Measurements from ENCODE around the gene ACTR1B.
"Not testable (repeated sequence)": the region's sequence is repeated elsewhere in the genome, so short reads cannot be mapped to it uniquely, and the experiment has no call there.

The ACTR1B gene

DNA sequence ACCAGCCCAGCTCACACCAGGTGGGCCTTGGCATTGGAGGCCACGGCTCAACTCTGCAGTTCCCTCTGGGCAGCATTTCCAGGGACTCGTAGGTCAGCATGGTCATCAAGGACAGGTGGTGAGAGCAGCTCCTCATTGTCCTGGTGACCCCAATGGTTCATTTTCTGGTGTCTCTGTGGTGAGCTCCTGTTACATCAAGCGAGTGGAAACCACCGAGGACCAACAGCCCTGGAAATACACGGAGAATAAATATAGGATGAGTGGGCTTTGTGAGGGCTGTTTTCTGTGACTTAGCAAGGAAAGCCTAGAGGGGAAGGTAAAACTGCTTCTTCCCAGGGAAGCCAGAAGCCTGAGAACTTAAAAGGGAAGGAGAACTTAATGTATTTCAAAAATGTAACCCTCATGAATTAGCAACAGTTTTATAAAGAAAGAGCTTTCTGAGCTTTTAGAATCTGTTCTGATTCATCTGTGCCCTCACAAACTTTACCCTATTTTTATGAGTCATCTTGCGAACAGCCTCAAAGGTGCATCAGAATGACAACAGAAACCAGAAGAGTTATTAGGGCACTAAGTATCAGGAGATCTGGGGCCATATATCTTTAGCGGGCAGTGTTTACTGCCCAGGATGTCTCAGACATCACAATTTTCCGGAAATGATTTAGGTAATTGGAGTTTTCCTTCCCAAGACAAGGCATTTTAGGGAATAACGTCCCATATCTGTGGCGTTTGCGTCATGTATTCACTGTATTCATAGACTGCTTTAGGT, 24.4 kb upstream of the ACTR1B start:
- DNase-seq, result no peak

DNA sequence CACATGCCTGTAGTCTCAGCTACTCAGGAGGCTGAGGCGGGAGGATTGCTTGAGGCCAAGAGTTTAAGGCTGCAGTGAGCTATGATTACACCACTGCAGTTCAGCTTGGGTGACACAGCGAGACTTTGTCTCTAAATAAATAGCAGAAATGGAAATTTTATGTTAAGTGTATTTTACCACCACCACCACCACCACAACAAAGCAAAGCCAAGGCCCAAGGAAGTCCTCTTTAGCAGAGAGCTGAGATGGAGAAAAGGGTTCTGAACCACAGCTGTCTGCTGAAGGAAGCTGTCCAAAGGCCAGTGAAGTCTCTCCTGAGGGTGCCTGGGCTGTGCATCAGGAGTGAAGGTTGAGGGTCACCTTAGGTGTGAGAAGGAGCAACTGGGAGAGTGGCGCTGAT, 23.4 kb upstream of the ACTR1B start:
- DNase-seq, result not testable (repeated sequence)

DNA sequence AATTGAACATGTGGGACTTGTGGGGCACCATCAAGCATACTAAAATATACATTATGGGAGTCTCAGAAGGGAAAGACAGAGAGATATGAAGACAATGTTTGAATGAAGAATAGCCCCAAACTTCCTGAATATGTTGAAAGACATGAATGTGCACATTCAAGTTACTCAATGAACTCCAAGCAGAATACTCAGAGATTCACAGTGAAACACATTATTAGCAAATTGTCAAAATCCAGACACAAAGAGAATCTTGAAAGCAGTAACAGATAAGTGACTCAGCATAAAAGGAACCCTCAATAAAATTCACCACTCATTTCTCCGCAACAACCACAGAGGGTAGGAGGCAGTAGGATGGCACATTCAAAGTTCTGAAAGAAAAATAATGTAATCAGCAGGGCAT, 14.5 kb upstream of the ACTR1B start:
- peak; percentile 64 for DNase-seq

DNA sequence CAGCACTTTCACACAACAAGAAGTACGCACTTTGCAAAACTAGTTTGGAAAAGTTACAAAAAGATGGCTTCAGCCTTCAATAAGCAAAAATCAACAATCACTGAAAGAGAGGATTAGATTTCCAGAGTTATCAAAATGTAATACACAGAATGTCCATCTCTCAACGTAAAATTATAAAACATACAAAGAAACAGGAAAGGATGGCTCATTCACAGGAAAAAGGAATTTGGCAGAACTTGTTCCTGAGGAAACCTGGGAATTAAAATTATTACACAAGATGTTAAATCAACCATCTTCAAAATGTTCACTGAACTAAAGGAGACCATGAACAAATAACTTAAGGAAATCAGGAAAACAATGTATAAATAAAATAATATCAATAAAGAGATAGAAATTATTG, 13.6 kb upstream of the ACTR1B start:
- no peak for DNase-seq

DNA sequence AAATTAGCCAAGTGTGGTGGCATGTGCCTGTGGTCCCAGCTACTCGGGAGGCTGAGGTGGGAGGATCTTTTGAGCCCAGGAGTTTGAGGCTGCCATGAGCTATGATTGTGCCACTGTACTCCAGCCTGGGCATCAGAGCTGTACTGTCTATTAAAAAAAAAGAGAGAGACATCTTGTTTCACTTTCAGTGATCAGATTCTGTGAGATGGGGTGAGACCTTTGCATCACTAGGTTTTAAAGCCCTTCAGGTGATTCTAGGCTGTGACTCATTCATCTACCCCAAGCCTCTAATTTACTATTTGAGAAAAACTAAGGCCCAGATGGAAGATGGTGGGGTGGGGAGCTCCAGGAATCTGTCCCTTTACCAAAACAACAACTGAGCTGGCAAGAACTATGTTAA, 12.8 kb upstream of the ACTR1B start:
- no peak for DNase-seq

DNA sequence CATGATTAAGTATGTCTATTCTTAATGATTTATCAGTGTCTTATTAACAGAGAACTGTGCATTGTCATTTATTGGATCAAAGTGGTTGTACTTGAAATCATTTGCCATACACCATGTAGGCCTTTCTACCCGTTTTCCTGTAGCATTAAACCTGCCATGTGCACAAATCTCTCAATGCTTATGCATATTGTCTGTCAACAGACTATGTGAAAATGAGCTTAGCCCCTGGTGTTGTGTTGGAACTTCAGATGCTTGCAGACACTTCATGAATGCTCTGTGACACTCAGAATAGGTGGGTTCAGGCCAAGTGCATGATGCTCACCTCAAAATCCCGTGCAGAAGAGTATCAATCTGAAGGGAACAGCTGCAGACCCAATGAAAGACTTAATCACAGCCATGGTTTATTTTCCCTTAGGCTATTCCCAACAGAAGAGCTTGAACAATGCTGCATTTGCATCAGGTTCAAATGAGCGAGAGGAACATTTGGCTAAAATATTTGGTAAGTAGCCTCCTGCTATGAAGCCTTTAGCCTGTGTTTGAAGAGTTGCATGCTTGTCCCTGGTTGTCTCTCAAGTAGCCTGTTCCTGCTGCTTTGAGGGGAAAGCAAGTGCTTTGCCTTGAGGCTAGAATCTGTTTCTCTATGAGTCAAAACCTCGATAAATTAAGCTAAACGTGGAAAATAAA, 11.7 kb upstream of the ACTR1B start:
- DNase-seq, result no peak

DNA sequence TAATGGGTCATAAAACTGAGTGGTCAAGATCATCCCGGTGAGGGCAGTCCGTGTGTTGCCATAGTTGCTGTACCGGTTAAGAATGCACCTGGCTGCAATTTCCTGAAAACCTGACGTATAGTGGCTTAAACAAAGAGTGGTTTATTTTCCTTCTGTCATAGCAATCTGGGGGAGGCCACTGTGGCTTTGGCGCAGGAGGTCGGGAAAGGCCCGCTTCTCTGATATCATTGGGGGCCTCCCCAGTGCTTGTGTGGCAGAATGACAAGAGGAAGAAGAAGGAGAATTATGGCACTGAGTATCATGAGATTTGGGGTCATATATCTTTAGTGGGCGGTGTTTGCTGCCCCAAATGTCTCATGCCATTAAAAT, 10.1 kb upstream of the ACTR1B start:
- peak; percentile 30 for DNase-seq

DNA sequence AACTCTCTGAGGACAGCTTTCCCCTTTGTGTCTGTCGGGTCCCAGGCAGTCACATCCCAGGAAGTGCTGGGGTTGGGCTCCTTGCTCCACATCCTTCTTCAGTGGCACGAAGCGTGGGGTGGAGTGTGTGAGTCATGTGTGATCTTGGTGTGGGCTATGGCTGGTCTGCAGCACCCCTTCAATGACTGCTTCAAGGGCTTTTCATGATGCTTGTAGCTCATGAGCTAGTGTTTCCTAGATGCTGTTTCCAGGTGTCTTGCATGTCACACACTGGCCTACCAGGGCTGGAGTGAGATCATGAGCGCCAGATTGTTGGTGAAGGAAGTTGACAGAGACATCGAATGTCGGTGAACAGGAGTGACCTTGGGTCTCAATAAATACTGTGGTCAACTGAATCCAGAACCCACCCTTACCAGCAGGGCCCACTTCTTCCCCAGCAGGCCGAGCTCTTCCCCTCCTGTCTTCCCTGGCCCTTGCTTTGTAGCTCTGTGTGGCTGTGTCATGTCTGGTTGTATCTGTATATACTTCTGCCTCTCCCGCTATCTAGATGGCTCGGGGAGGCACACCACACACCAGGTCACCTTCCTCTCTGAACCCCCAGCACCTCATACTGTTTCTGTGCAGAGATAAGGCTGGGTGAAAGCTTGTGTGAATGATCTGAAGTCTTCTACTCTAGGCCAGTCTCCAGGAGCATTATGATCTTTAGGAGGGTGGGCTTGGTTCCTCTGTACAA, 9.5 kb upstream of the ACTR1B start:
- DNase-seq, result peak; percentile 30

DNA sequence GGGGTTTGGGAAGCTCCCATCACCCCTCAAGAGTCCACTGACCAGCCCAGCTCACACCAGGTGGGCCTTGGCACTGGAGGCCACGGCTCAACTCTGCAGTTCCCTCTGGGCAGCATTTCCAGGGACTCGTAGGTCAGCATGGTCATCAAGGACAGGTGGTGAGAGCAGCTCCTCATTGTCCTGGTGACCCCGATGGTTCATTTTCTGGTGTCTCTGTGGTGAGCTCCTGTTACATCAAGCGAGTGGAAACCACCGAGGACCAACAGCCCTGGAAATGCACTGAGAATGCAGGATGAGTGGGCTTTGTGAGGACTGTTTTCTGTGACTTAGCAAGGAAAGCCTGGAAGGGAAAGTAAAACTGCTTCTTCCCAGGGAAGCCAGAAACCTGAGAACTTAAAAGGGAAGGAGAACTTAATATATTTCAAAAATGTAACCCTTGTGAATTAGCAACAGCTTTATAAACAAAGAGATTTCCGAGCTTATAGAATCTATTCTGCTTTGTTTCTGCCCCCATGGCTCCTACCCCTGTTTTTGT, 8.8 kb upstream of the ACTR1B start:
- not testable (repeated sequence) for DNase-seq

DNA sequence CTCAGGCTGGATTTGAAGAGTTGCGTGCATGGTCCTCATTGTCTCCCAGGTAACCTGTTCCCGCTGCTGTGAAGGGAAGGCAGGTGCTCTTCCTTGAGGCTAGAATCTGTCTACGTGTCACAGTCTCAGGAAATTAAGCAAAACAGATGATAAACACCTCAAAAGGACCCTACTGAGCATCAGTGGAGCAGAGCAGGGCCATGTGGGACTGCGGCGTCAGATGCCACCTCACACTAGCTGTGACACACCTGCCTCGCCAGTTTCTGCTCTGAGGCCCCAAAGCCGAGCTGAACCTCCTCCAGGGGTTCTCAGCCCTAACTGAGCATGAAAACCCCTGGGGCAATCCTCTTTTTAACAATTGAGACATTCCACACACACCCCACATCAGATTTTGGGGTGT, 7.7 kb upstream of the ACTR1B start:
- DNase-seq, result no peak

DNA sequence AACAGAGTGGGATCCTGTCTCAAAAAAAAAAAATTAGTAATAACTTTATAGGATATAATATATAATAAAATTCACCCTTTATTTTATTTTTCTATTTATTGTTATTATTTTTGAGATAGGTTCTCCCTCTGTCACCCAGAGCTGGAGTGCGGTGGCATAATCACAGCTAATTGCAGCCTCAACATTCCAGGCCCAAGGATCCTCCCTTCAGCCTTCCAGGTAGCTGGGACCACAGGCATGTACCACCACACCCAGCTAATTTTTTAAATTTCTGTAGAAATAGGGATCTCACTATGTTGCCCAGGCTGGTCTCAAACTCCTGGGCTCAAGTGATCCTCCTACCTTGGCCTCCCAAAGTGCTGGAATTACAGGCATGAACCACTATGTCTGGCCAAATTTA, 6.6 kb upstream of the ACTR1B start:
- DNase-seq, result no peak

DNA sequence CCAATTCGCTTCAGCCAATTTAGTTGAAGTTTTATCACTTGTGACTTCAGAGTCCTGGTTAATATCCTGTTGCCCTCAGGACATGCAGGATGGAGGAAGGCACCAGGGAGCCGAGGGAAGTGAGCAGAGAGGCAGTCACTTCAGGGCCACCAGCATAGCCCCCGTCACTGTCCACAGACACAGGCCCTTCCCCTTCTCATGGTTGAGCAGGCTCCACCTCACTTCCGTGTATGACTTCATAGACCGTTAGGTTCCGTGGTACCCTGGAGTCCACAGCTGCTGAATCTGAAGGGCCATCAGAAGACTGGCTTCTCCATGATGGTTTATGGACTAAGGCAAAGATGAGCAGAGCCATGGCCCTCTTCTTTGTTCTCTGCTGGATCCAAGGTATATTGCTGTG, 5.6 kb upstream of the ACTR1B start, which contains the start of gene C2orf92:
Gene C2orf92, plus strand, starts transcription at position 266 of the 400 bp plus-strand sequence. Its CDS starts 76 bp downstream, at position 342.
- no peak for DNase-seq

DNA sequence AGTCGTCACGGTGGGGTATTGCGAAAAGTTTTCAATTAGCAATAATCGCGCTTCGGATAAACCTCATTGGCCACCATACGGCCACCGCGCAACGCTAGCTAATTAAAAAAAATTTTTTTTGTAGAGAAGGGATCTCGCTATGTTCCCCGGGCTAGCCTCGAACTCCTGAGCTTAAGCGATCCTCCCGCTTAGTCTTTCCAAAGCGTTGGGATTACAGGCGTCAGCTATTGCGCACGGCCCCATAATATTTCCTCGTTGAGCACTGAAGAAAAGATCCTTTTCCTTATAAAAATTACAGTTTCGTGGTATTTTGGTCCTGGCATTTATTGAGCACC, 759 bp upstream of the ACTR1B start:
- DNase-seq, result peak; percentile 89

DNA sequence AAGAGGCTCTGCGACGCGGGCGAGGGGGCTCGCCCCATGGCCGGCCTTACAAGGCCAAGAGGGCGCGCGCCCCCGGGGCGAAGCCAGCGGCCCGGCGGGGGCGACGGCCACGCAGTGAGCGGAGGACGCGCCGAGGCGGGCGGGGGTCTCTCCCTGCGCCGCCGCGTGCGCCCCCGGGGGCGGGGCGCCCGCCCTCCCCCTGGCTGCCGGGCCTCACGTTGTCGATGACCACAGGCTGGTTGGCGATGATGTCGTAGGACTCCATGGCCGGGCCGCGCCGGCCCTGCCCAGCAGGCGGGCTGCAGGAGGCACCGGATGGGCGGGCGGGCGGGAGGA, 250 bp downstream of the ACTR1B start:
- DNase-seq, result no peak

DNA sequence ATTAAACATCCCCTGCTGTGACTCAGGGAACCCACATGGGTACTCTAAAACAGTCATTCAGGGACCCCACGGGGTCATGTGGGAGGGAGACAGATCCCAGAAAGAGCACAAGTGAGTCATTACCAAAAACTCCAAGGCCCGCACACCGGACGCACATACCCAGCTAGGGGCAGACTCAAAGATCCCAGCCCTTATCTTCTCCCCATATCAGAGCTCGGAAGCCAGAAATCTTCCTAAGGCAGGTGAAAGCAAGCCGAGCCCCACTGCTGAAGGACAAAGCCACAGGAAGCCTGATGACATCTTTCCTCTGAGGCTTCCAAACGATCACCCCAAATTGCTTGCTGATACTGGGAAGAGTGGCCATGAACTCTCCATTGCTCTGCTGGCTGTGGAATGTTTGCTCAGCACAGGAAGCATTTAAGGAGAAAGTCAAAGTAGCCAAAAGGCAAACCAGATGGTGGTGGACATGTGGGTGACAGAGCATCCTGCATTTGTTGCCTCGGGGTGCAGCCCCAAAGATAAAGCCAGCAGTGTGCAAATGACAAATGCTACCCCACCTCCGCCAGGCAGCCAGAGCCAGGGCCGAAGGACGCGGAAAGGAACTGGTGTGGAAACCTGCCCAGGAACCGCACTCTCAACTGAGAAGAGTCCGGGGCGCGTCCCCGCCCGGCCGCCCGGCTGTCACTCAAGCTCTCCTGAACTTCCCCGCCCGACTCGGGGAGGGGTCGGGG, 784 bp downstream of the ACTR1B start:
- DNase-seq, result peak; percentile 76

DNA sequence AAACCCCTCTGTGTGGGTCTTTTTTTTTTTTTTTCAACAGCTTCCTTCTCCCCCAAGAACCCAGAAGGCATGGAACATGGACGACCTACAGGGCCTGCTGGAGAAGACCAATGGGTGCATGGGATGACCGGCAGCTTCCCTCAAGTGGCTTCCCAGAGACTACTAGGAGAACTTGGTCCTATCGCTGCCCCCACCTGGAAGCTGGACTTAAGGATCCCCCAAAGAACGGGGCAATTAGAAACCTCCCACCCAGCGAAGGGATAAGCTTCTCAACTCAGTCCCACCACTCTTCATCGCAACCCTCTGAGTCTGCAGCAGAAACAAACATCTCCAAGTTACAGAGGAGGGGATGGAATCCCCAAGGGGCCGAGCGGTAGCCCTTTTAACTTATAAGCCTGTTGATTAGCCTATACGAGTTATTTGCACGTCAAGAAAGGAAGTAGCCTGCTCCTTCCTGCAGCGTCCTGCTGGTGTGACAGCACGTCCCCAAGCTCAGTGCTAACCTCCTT, 1.4 kb downstream of the ACTR1B start:
- peak; percentile 65 for DNase-seq

DNA sequence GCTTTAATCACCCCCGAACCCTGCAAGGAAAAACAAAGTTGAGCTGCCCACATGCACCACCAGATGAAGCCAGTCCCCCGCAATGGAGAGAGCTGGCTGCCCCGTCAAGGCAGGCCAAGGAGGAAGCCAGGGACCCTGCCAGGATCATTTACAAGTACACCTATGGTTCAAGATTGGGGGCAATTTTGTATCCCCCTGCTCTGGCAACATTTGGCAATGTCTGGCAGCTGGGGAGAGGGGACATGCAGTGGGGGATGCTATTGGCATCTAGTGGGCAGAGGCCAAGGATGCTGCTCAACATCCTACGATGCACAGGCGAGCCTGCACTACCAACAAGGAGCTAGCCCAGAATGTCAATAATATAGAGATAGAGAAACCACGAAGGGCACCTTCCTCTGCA, 1.9 kb downstream of the ACTR1B start:
- DNase-seq, result no peak

DNA sequence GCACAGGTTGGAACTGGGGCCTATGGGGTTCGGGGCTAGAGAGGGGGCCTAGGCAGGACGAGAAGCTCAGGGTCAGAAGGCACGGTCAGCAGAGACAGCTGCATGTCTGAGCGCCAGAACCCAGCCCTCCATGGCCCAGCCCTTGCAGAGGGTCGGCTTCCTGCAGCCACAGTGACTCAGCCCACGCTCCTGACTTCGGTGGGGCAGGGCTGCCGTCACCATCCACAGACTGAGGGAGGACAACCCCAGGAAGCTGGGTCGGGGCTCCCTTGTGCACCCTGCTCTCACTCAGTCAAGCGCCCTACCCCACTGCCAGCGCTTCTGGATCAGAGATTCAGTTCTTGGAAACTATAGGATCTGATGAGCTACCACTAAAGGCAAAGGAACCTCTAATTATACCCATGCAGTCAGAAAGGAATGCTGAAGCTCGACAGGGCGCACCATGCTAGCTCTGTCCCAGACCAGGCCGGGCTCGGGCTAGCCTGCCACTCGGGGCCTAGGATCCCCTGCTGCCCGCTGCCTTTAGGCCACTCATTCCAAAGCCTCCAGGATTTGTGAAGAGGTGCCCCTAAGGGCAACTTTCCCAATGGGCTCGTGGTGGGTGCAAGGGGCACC, 3.0 kb downstream of the ACTR1B start:
- no peak for DNase-seq

DNA sequence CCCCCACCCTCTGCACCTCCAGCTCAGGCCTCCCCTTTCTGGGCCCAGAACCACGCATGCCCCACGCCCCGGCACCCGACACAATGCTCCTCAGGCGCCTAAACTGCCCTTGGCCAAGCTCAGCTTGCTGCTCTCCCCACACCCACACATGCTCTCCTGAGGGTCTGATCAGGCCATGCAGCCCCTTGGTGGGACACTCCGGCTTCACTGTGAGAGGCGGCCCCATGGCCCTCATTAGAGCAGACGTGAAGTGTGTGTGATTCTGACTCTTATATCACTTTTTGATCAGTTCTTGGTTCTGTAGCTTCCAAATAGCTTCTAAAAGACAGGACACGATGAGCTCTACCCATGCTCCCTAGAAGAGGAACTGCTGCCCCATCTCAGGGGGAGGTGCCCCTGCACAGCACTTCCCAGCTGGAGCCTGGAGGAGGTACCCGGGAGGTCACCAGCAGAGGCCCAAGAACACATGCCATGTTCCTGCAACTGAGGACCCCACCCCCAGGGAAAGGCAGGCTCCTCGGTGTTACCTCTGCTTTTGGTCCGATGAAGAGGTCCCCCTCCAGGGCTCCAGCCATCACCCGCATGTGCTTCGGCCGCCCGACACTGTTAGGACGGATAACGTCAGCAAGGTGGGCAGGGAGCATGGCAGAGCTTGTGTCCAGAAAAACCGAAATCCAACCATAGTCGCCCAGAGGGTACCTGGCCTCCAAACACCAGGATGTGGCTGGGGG, 3.6 kb downstream of the ACTR1B start:
- DNase-seq, result no peak

DNA sequence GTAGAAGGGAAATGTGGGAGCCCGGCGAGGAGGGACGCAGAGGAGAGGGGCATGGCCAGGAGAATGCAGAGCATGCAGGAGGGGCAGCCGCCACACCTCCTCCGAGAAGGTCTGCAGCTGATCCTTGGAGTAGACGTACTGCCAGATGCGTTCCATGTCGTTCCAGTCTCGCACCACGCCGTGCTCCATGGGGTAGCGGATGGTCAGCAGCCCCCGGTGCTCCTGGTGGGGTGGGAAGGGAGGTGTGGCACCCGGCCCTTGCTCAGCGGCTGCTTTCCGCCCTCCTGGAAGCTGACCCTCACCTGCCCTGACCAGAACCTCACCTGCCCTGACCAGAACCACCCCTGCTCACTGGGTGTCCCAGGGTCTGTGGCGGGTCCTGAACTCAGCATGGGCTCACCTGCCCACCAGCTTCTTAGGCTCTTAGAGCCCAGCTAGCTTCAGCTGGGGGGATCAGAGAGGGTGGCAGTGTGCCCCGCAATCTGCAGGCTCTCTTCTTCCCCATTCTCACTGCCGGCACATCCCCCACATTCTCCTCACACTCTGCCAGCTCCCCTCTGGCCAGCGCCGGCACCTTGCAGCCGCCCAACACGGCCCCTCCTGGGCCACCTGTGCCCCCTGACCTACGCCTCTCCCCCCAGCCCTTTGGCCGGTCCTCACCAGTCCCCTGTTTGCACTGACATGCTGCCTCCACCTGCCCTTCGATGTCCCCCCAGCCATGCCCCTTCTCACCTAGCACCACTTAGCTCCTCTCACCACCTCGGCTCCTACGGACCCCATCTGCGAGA, 4.4 kb downstream of the ACTR1B start:
- no peak for DNase-seq

DNA sequence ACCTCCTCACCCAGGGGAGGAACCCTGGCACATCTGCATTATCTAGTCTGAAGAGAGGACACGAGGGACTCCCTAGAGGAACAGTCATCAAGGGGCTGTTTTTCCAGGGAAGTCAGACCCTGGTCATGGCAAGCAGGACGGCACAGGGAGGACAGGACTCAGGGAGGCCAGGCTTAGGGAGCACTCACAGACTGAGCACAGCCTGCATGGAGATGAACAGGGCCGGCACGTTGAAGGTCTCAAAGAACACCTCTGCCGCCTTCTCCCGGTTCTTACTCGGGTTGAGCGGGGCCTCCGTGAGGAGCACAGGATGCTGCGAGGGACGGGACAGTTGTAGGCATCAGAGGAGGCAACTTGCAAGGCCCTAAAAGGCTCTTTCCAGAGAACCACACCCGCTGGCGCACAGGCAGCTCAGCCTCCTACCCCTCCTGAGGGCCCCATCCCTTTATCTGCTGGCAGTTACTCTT, 5.1 kb downstream of the ACTR1B start:
- DNase-seq, result no peak

Data from OCI-M1 (cell line).